PFSK-1 (cell line): Measurements from ENCODE around the gene HES7.
A peak's percentile ranks its signal among the peaks of the same experiment; 100 is the strongest.

Experiments used
- FOXP2 ChIP-seq: optimal IDR thresholded peaks from 2 replicates; pipeline ENCODE3; 2011; ENCODE audit warnings: borderline replicate concordance, control low read depth, inconsistent platforms; ENCODE audit not compliant: insufficient read depth; ENCODE audit errors: extremely low read length, extremely low read depth
- POLR2AphosphoS5 ChIP-seq: IDR thresholded peaks from 2 replicates; pipeline ENCODE4 v1.6.1; 2012; ENCODE audit warnings: low read depth, mild to moderate bottlenecking, control low read depth, low read length, moderate library complexity
- SIN3A ChIP-seq: IDR thresholded peaks from 2 replicates; pipeline ENCODE4 v1.6.1; 2012; ENCODE audit warnings: mild to moderate bottlenecking, low read length, moderate library complexity, borderline replicate concordance; ENCODE audit not compliant: insufficient read depth
- TAF1 ChIP-seq: IDR thresholded peaks from 2 replicates; pipeline ENCODE4 v1.6.1; 2012; ENCODE audit warnings: low read length, control low read depth, borderline replicate concordance; ENCODE audit not compliant: insufficient read depth
- TF ChIP-seq, protein P1 (sequence below), 2 experiments: IDR thresholded peaks; 2 replicates each; pipeline versions ENCODE4 v1.6.1 to v1.8.0; 2011 to 2012; ENCODE audit warnings: low read depth in 2 of 2, low read length in 2 of 2, control low read depth in 1 of 2, inconsistent platforms in 1 of 2, mild to moderate bottlenecking in 1 of 2, moderate library complexity in 1 of 2; ENCODE audit not compliant: insufficient read depth in 1 of 2

HES7 gene

DNA sequence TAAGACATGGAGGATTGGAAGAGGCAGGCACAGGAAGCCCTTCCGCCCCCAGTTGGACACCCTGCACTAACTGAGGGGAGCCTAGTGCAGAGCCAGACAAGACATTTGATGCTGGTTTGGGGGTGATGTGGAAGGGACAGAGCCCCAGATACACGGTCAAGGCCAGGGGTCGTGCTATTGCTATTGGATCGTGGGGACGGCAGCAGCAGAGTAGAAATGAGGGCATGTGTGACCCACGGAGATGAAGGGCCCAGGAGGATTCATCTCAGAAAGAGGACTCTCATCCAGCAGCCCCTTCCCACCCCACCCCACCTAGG lies 40.9 kb upstream of the HES7 start:
- no peak for TF ChIP-seq POLR2AphosphoS5
- TF ChIP-seq FOXP2 = no peak
- TF ChIP-seq SIN3A = no peak
- TF ChIP-seq, protein P1, sequence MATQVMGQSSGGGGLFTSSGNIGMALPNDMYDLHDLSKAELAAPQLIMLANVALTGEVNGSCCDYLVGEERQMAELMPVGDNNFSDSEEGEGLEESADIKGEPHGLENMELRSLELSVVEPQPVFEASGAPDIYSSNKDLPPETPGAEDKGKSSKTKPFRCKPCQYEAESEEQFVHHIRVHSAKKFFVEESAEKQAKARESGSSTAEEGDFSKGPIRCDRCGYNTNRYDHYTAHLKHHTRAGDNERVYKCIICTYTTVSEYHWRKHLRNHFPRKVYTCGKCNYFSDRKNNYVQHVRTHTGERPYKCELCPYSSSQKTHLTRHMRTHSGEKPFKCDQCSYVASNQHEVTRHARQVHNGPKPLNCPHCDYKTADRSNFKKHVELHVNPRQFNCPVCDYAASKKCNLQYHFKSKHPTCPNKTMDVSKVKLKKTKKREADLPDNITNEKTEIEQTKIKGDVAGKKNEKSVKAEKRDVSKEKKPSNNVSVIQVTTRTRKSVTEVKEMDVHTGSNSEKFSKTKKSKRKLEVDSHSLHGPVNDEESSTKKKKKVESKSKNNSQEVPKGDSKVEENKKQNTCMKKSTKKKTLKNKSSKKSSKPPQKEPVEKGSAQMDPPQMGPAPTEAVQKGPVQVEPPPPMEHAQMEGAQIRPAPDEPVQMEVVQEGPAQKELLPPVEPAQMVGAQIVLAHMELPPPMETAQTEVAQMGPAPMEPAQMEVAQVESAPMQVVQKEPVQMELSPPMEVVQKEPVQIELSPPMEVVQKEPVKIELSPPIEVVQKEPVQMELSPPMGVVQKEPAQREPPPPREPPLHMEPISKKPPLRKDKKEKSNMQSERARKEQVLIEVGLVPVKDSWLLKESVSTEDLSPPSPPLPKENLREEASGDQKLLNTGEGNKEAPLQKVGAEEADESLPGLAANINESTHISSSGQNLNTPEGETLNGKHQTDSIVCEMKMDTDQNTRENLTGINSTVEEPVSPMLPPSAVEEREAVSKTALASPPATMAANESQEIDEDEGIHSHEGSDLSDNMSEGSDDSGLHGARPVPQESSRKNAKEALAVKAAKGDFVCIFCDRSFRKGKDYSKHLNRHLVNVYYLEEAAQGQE (IDR thresholded peaks at IDR 0.05; ENCODE audit: insufficient read depth in 1 of 2, low read depth in 2 of 2, low read length in 2 of 2) = no peak
- TF ChIP-seq TAF1 = no peak

- TF ChIP-seq SIN3A = no peak; the same call in 1 of the 2 replicates
- TF ChIP-seq, protein P1 (IDR thresholded peaks at IDR 0.05; ENCODE audit: insufficient read depth in 1 of 2, low read depth in 2 of 2, low read length in 2 of 2) = 0 out of 4 replicates have a peak, but pooled peaks of 1 of the 2 experiments have one; percentile 31
- TF ChIP-seq POLR2AphosphoS5 = peak; percentile 48; the same call in 1 of the 2 replicates
- TF ChIP-seq TAF1 = peak; percentile 35; the same call in 1 of the 2 replicates
- TF ChIP-seq FOXP2 = peak; percentile 78
Measured at GRCh38 chr17:8163978-8164814, 40.3 kb upstream of the HES7 start.

DNA sequence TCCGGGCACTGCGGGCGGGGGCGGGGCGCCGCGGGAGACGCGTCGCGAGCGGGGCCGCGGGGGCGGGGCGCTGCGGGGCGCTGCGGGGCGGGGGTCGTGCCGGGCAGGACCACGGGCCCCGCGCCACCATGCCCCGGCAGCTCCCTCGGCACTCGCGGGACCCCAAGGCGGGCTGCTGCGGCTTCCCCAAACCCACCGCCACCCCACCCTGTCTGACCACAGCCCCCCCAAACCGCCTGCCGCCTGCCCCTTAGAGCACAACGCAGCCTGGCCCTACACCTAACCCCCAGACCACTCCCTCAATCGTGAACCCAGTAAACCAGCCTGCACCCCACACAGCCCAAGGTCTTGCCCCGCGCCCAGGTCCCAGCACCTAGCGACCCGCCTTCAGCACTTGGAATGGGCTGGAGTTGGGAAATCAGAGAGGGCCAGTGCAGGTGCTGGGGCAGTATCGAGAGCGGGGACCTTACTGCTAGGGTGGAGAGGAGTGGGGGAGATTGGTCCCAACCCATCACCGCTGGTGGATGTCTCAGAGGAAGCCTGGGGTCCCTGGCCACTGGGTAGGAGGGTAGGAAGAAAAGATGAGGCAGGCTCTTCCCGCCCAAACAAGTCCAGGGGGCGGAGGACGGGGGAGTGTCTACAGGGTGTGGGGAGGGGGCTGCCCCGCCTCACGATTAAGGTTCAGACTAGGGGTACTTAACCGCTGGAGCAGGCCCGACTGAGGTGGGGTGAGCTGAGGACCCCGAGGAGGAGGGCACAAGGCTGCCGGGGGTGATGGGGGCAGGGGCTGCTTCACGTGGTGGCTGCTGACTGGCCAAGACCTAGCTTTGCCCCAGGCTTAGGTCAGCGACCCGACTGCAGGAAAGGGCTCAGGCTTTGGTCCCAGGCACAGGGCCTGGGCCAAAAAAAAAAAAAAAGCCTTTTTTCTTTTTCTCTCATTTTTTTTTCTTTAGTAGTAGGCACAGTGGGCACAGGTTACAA lies 39.4 kb upstream of the HES7 start:
- TF ChIP-seq SIN3A = no peak
- TF ChIP-seq, protein P1 (IDR thresholded peaks at IDR 0.05; ENCODE audit: insufficient read depth in 1 of 2, low read depth in 2 of 2, low read length in 2 of 2) = no peak
- TF ChIP-seq POLR2AphosphoS5 = no peak
- no peak for TF ChIP-seq TAF1
- TF ChIP-seq FOXP2 = no peak

GRCh38 chr17:8162233-8162996 lies 38.5 kb upstream of the HES7 start, which contains the start of gene VAMP2:
TSS of gene VAMP2 (minus strand) at chr17:8162948. CDS start at chr17:8162879, 69 bp downstream.
- TF ChIP-seq TAF1 (peak; percentile 54; the same call in 1 of the 2 replicates), FOXP2 (peak; percentile 77), SIN3A (0 out of 2 replicates have a peak, but pooled peaks have one; percentile 38), POLR2AphosphoS5 (peak; percentile 55; the same call in 1 of the 2 replicates)
- TF ChIP-seq, protein P1 (IDR thresholded peaks at IDR 0.05; ENCODE audit: insufficient read depth in 1 of 2, low read depth in 2 of 2, low read length in 2 of 2) = no peak
